Right atrium auricular region (tissue), 2 donors: ENCODE data around the gene FNBP1. TPM values are rescaled to one million over a fixed set of nuclear protein-coding genes. Genes with fewer than 3 reads are reported as not detected.

Experiments used
- DNase-seq: peaks from one replicate; pipeline ENCODE4 v3.0.0-alpha.2; 2019; ENCODE audit warnings: low spot score
- H3K27ac ChIP-seq, 2 donors: fragments of 200-600 bp; sonication (generic); 1 replicate in 1 of 2; 2 replicates in 1 of 2; pipeline ENCODE4 v1.5.1; 2016 to 2019
- H3K27me3 ChIP-seq, 2 donors: fragments of 200-600 bp; sonication (generic); one replicate each; pipeline versions ENCODE4 v1.5.1 to v1.6.0; 2017 to 2019
- H3K36me3 ChIP-seq: fragments of 200-600 bp; sonication (generic); one replicate; pipeline ENCODE4 v1.5.1; 2016
- H3K4me1 ChIP-seq, 2 donors: fragments of 200-600 bp; sonication (generic); one replicate each; pipeline versions ENCODE4 v1.5.1 to v1.6.0; 2017 to 2019
- H3K4me3 ChIP-seq, 2 donors: fragments of 200-600 bp; sonication (generic); 1 replicate in 1 of 2; 2 replicates in 1 of 2; pipeline ENCODE4 v1.5.1; 2017 to 2019; ENCODE audit warnings: mild to moderate bottlenecking in 1 of 2, moderate library complexity in 1 of 2
- H3K9me3 ChIP-seq, 2 donors: fragments of 200-600 bp; sonication (generic); one replicate each; pipeline ENCODE4 v1.5.1; 2019
- total RNA-seq, 2 donors: library from RNA; depleted of rRNA; stranded (reverse); fragments of >200 nt; gene quantifications; one replicate each; pipeline ENCODE4 v1.1.0, GENCODE V29; 2016
- TF ChIP-seq, protein P1 (sequence below), 2 donors: fragments of 200-600 bp; sonication (generic); IDR thresholded peaks; one replicate each; pipeline ENCODE4 v1.5.1; 2019; ENCODE audit warnings: antibody characterized with exemption in 2 of 2

The FNBP1 gene
- total RNA-seq, 2 donors from 2014 or later, result 18.0 to 24.1 TPM

DNA sequence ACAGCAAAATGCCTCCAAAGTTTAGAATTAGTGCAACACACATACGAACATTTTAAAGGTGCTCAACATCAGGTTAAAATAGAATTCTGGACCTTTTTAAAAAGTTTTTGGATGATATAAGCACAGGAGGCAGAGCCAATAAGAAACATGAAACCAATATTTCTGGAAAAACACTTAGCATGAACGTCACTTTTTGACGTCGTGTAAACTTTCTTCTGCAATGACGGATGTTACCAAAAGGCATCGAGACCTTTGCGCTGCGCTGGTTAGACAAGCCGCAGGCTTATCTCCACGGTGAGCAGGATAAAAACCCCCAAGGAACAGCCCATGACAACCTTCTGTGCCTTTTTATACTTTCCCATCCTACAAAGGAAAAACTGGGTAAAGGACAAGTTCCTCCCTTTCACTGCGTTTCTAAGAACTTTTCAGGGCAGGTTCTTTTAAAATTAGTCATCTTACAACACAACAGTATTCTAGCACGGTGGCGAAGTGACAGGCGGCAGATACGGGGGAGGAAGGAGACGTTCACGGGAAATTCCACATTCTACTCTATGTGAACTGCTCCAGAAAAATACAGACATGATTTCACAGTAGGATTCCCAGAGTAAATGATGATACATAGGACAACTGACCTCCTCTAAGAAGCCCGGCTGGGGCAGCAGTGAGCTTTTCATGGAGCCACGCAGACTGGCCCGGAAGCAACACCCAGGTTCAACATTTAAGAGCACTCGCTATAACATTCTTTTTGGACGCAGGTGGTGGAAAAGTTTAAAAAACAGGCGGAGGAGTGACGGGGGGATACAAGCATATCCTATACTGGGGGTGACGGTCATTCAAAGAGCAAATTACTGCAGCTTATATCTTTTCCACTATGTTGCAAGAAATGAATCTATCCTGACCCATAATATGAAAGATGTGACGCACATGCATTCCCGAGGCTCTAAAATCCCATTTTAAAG is 155.4 kb downstream of the FNBP1 start:
- Histone ChIP-seq H3K27me3 (no peaks in the 10 kb centered on the region), H3K36me3 (peaks cover 15% of the 10 kb centered on the region), H3K27ac (peak overlapping the region; percentile 52 to 55), H3K4me3 (peak overlapping the region; percentile 17 to 41), H3K4me1 (peaks cover 0 to 42% of the 10 kb centered on the region in 2 donors), H3K9me3 (no peaks in the 10 kb centered on the region)
- no peak for DNase-seq
- TF ChIP-seq, protein P1, sequence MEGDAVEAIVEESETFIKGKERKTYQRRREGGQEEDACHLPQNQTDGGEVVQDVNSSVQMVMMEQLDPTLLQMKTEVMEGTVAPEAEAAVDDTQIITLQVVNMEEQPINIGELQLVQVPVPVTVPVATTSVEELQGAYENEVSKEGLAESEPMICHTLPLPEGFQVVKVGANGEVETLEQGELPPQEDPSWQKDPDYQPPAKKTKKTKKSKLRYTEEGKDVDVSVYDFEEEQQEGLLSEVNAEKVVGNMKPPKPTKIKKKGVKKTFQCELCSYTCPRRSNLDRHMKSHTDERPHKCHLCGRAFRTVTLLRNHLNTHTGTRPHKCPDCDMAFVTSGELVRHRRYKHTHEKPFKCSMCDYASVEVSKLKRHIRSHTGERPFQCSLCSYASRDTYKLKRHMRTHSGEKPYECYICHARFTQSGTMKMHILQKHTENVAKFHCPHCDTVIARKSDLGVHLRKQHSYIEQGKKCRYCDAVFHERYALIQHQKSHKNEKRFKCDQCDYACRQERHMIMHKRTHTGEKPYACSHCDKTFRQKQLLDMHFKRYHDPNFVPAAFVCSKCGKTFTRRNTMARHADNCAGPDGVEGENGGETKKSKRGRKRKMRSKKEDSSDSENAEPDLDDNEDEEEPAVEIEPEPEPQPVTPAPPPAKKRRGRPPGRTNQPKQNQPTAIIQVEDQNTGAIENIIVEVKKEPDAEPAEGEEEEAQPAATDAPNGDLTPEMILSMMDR (IDR thresholded peaks at IDR 0.05), result no peak

DNA sequence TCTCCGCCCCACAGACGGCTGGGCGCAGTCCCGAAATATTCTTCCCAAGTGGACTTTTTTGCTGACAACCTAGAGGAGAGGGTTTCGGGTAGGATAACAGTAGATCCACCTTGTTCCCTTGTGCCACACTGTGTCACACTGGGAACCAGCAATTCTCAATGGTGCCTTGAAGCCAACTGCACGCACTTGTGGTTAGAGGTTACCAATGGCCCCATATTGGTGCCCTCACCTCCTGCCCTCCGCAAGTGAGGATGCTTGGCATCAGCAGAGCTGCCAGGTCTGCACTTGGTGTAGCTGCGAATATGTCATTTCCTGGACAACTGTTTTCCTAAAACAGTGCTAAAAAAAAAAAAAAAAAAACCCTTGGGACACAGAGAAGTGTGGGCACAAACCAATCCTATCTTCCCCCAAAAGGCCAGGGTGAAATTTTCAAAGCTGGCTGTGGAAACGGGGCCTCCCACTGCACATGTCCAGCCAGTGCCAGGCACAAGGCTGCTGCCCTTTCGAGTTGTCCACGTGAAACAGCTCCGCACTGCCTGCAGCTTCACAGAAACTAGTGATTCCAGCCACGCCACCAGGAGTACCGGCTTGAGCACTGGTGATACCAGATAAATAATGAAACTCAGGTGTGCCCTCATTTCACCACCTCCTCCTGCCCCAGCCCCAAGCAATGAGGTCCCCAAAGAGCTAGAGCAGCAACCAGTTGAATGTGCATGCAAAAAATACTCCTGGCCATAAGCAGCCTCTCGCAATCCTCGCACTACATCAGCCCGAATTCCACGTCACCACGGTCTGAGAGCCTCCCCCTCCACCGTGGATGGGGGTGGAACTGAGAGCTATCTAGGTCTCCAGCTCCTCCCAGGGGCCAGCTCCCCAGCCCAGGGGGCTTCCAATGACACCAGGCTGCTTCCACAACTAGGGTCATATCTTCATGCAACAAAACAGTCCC is 156.5 kb downstream of the FNBP1 start:
- H3K27me3 ChIP-seq, result no peaks in the 10 kb centered on the region
- peaks cover 0 to 42% of the 10 kb centered on the region in 2 donors for H3K4me1 ChIP-seq
- peak overlapping the region; percentile 68 for H3K27ac ChIP-seq
- peak overlapping the region; percentile 9 to 43 for H3K4me3 ChIP-seq
- no peaks in the 10 kb centered on the region for H3K9me3 ChIP-seq
- TF ChIP-seq, protein P1 (IDR thresholded peaks at IDR 0.05), result no peak
- no peak for DNase-seq
- peaks cover 15% of the 10 kb centered on the region for H3K36me3 ChIP-seq

DNA sequence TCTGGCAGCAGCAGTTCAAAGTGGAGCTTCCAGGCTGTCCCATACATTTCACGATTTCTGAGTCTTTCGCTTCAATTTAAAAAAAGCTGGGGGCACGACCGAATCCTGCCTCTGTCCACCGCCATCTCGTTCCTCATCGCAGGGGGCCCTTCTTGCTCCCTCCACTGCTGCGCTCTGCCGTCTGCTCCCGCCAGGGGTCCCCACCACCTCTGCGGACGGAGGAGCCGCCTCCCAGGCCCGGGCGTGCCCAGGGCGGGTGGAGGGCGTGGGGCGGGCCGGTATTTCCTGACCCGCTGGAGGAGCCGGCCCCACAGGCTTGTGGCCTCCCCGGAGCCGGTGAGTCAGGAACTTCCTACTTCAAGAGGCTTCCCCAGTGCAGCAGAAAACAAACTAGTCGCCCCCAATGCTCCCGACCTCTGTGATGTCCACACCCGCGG is 157.3 kb downstream of the FNBP1 start:
- Histone ChIP-seq H3K4me1 (peaks cover 0 to 42% of the 10 kb centered on the region in 2 donors), H3K36me3 (peaks cover 12% of the 10 kb centered on the region), H3K4me3 (peak overlapping the region; percentile 9 to 43), H3K27me3 (no peaks in the 10 kb centered on the region), H3K27ac (peak overlapping the region; percentile 68), H3K9me3 (no peaks in the 10 kb centered on the region)
- TF ChIP-seq, protein P1 (IDR thresholded peaks at IDR 0.05), result peak; percentile 87 to 97
- peak; percentile 95 for DNase-seq

DNA sequence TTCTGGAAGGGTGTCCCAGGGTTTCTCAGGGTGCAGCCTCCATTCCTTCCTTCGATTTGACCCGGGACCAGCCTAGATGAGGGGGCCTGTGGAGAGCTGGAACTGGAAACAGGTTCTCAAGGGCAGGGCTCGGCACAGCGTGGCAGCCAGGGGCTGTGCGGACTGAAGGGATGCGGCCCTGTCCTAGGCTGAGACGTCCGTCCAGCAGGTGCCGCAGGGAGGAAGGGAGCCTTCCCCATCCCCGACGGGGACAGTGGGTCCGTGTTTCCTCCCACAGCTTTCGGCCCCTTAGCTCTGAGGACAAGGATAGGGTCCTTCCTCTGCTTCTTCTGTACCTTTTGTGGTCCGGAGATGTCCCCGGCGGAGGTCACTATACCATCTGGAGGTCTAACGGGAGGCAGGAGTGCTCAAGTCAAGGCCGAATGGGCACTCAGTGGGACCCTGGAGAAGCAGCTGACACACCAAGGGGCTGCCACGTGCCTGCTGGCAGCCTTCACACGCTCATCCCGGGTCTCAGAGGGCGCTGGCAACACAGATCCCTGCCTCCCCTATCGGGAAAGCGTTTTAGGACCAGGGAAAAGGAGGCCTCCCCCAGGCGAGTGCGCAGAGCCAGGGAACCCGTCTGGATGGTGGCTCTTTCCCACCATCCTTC is 157.8 kb downstream of the FNBP1 start:
- Histone ChIP-seq H3K4me1 (peaks cover 0 to 42% of the 10 kb centered on the region in 2 donors), H3K4me3 (peak overlapping the region; percentile 18 to 43)

More for the DNA sequence above, 157.8 kb downstream of the FNBP1 start:
- Histone ChIP-seq H3K27me3 (no peaks in the 10 kb centered on the region), H3K27ac (peak overlapping the region; percentile 68), H3K9me3 (no peaks in the 10 kb centered on the region), H3K36me3 (peaks cover 7% of the 10 kb centered on the region)
- no peak for DNase-seq
- TF ChIP-seq, protein P1 (IDR thresholded peaks at IDR 0.05), result no peak
